PC-3 (cell line): Measurements from ENCODE around the gene HMGXB3. TPM values are rescaled to one million over a fixed set of nuclear protein-coding genes. Genes with fewer than 3 reads are reported as not detected.

Source experiments
- ATAC-seq: fragments of 200-7000 bp; cut with Tn5 transposase; 2 replicates; pipeline ENCODE4 v1.9.1; 2020; ENCODE audit warnings: mild to moderate bottlenecking, moderate library complexity
- BruUV-seq: library from RNA; stranded (reverse); fragments of 400-500 nt; replicated peaks from 2 replicates; lab custom pipeline; 2021; lab: Mats Ljungman, UMichigan
- CTCF ChIA-PET: fragments of 300-600 bp; sonication (Branson Sonifier 250); formaldehyde crosslinking; loops from one replicate; lab custom pipeline; 2022; ENCODE audit warnings: antibody characterized with exemption; lab: Charles Lee
- POLR2A ChIA-PET: fragments of 300-600 bp; sonication (Branson Sonifier 250); formaldehyde crosslinking; loops from one replicate; lab custom pipeline; 2022; ENCODE audit warnings: antibody characterized with exemption; ENCODE audit not compliant: unreplicated experiment; lab: Charles Lee
- DNase-seq: peaks from one replicate; pipeline ENCODE4 v3.0.0-alpha.2; 2015
- H2AFZ ChIP-seq: fragments of 300-600 bp; sonication (generic); 2 replicates; pipeline ENCODE4 v1.6.0; 2016; ENCODE audit warnings: antibody characterized with exemption, low read length
- H3F3A ChIP-seq: fragments of 300-600 bp; sonication (generic); one replicate; pipeline ENCODE4 v1.6.0; 2017; ENCODE audit warnings: antibody characterized with exemption, low read length, control low read depth, mild to moderate bottlenecking; ENCODE audit not compliant: unreplicated experiment
- H3K27ac ChIP-seq: fragments of 300-600 bp; sonication (generic); 2 replicates; pipeline ENCODE4 v1.5.1; 2016; ENCODE audit warnings: mild to moderate bottlenecking, low read length
- H3K27me3 ChIP-seq: fragments of 300-600 bp; sonication (generic); 2 replicates; pipeline ENCODE4 v1.6.1; 2016; ENCODE audit warnings: low read length, mixed read lengths
- H3K36me3 ChIP-seq: fragments of 300-600 bp; sonication (generic); 2 replicates; pipeline ENCODE4 v1.6.1; 2016; ENCODE audit warnings: low read depth, mixed run types, low read length, mixed read lengths
- H3K4me1 ChIP-seq: fragments of 300-600 bp; sonication (generic); 2 replicates; pipeline ENCODE4 v1.5.1; 2016; ENCODE audit warnings: low read length; ENCODE audit not compliant: insufficient read depth
- H3K4me2 ChIP-seq: fragments of 300-600 bp; sonication (generic); 2 replicates; pipeline ENCODE4 v1.6.0; 2016; ENCODE audit warnings: low read length
- H3K4me3 ChIP-seq: fragments of 300-600 bp; sonication (generic); 2 replicates; pipeline ENCODE4 v1.5.1; 2016; ENCODE audit warnings: mild to moderate bottlenecking, low read length, mixed read lengths
- H3K79me2 ChIP-seq: fragments of 300-600 bp; sonication (generic); 2 replicates; pipeline ENCODE4 v1.6.1; 2017; ENCODE audit warnings: low read length, mixed read lengths
- H3K9ac ChIP-seq: fragments of 300-600 bp; sonication (generic); 2 replicates; pipeline ENCODE4 v1.6.0; 2016; ENCODE audit warnings: mild to moderate bottlenecking, low read length
- H3K9me2 ChIP-seq: fragments of 300-600 bp; sonication (generic); replicated peaks from 2 replicates; pipeline ENCODE4 v1.6.1; 2016; ENCODE audit warnings: mixed run types, low read length, mixed read lengths
- H3K9me3 ChIP-seq: fragments of 300-600 bp; sonication (generic); 2 replicates; pipeline ENCODE4 v1.6.1; 2016; ENCODE audit warnings: low read length, mixed read lengths
- H4K20me1 ChIP-seq: fragments of 300-600 bp; sonication (generic); 2 replicates; pipeline ENCODE4 v1.6.1; 2016; ENCODE audit warnings: low read length, mixed read lengths
- EZH2 ChIP-seq: fragments of 300-600 bp; sonication (generic); IDR thresholded peaks from one replicate; pipeline ENCODE4 v1.6.1; 2017; ENCODE audit warnings: antibody characterized with exemption, mild to moderate bottlenecking, low read length; ENCODE audit not compliant: unreplicated experiment
- EZH2phosphoT487 ChIP-seq: fragments of 300-600 bp; sonication (generic); IDR thresholded peaks from 2 replicates; pipeline ENCODE4 v1.6.1; 2018; ENCODE audit warnings: mild to moderate bottlenecking, antibody characterized with exemption, low read length, borderline replicate concordance
- intact Hi-C: fragments of 100-400 bp; cut with micrococcal nuclease; formaldehyde crosslinking; loops from 2 replicates; pipeline ENCODE4 v1.9.0; 2023
- total RNA-seq: library from RNA; depleted of rRNA; stranded (reverse); fragments of >200 nt; gene quantifications from 2 replicates; pipeline ENCODE4 v1.2.3, GENCODE V29; 2014
- TF ChIP-seq, protein P1 (sequence below): fragments of 300-600 bp; sonication (generic); conservative IDR thresholded peaks from 2 replicates; pipeline ENCODE4 v1.5.1; 2017; ENCODE audit warnings: antibody characterized with exemption, low read depth, mild to moderate bottlenecking, low read length

The HMGXB3 gene
- total RNA-seq, 1 experiment from 2014 or later: 56.6 TPM

- Histone ChIP-seq H3K27me3 (no peaks in the 10 kb centered on the region), H3K4me1 (peaks cover 29% of the 10 kb centered on the region), H3K9ac (no peak overlapping the region), H3F3A (no peaks in the 10 kb centered on the region), H3K4me2 (no peak overlapping the region), H3K36me3 (peaks cover 88% of the 10 kb centered on the region), H3K9me2 (no peaks in the 10 kb centered on the region), H3K4me3 (no peak overlapping the region), H3K79me2 (no peaks in the 10 kb centered on the region), H3K9me3 (no peaks in the 10 kb centered on the region), H2AFZ (no peak overlapping the region), H3K27ac (peak overlapping the region; percentile 19; the same call in 1 of the 2 replicates), H4K20me1 (no peaks in the 10 kb centered on the region)
- TF ChIP-seq EZH2phosphoT487 (no peak), EZH2 (no peak)
- TF ChIP-seq, protein P1, sequence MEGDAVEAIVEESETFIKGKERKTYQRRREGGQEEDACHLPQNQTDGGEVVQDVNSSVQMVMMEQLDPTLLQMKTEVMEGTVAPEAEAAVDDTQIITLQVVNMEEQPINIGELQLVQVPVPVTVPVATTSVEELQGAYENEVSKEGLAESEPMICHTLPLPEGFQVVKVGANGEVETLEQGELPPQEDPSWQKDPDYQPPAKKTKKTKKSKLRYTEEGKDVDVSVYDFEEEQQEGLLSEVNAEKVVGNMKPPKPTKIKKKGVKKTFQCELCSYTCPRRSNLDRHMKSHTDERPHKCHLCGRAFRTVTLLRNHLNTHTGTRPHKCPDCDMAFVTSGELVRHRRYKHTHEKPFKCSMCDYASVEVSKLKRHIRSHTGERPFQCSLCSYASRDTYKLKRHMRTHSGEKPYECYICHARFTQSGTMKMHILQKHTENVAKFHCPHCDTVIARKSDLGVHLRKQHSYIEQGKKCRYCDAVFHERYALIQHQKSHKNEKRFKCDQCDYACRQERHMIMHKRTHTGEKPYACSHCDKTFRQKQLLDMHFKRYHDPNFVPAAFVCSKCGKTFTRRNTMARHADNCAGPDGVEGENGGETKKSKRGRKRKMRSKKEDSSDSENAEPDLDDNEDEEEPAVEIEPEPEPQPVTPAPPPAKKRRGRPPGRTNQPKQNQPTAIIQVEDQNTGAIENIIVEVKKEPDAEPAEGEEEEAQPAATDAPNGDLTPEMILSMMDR: no peak
- ChIA-PET POLR2A (no interaction called here), CTCF (no interaction called here)
- peak; percentile 19 for ATAC-seq
- DNase-seq: no peak
- intact Hi-C loops: no loop called here
- BruUV-seq: no TSS peak
Observed at GRCh38 chr5:150043657-150044328, 43.3 kb downstream of the HMGXB3 start.

DNA sequence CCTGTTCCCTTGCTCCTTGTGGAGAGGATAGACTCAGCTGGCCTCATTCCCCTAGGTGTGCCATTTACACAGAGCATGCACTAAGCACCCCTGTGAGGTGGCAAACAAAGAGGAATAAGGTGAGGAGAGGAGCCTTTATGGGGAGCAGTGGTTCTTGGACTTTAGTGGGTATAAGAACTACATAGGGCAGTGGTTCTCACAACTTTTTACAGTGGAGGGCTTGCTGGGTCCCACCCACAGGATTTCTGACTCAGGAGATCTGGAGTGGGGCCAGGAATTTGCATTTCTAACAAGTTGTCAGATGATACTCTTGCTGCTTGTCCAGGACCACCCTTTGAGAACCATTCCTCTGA, 43.8 kb downstream of the HMGXB3 start:
- Histone ChIP-seq H3K4me3 (no peak overlapping the region), H3K36me3 (peaks cover 89% of the 10 kb centered on the region), H2AFZ (no peak overlapping the region), H3F3A (no peaks in the 10 kb centered on the region), H3K9ac (no peak overlapping the region), H3K4me1 (peaks cover 30% of the 10 kb centered on the region), H3K79me2 (no peaks in the 10 kb centered on the region), H3K9me3 (no peaks in the 10 kb centered on the region), H3K27ac (peak overlapping the region; percentile 19; the same call in 1 of the 2 replicates), H3K9me2 (no peaks in the 10 kb centered on the region), H4K20me1 (no peaks in the 10 kb centered on the region), H3K27me3 (no peaks in the 10 kb centered on the region), H3K4me2 (no peak overlapping the region)
- no peak for TF ChIP-seq EZH2
- TF ChIP-seq, protein P1: no peak
- TF ChIP-seq EZH2phosphoT487: no peak
- ATAC-seq (peak; percentile 35), DNase-seq (peak; percentile 46)
- no TSS peak for BruUV-seq
- POLR2A ChIA-PET: no interaction called here
- CTCF ChIA-PET: no interaction called here
- intact Hi-C loops: no loop called here

- Histone ChIP-seq H4K20me1 (no peaks in the 10 kb centered on the region), H2AFZ (no peak overlapping the region), H3K4me2 (no peak overlapping the region), H3K4me1 (peaks cover 34% of the 10 kb centered on the region), H3K9ac (no peak overlapping the region), H3K9me3 (no peaks in the 10 kb centered on the region), H3K4me3 (no peak overlapping the region), H3K36me3 (peaks cover 90% of the 10 kb centered on the region), H3K9me2 (no peaks in the 10 kb centered on the region), H3K27ac (no peak overlapping the region), H3K79me2 (no peaks in the 10 kb centered on the region), H3K27me3 (no peaks in the 10 kb centered on the region), H3F3A (no peaks in the 10 kb centered on the region)
- no TSS peak for BruUV-seq
- TF ChIP-seq EZH2phosphoT487: no peak
- TF ChIP-seq EZH2: no peak
- TF ChIP-seq, protein P1: no peak
- ATAC-seq (no peak), DNase-seq (no peak)
- intact Hi-C loops: no loop called here
- ChIA-PET POLR2A (no interaction called here), CTCF (no interaction called here)
Observed at GRCh38 chr5:150044712-150045111, 44.2 kb downstream of the HMGXB3 start.
